SU-DHL-6 (cell line): ENCODE data around the gene STARD10.

Experiments used
- EZH2phosphoT487 ChIP-seq: fragments of 200-600 bp; sonication (generic), shearing (Covaris generic); conservative IDR thresholded peaks from 2 replicates; pipeline ENCODE4 v1.6.1; 2018; ENCODE audit warnings: mild to moderate bottlenecking, antibody characterized with exemption, low read length, moderate library complexity, mixed read lengths
- TF ChIP-seq, protein P1 (sequence below): fragments of 200-600 bp; sonication (generic); IDR thresholded peaks from one replicate; pipeline ENCODE4 v1.5.1; 2017; ENCODE audit warnings: antibody characterized with exemption, mild to moderate bottlenecking, low read length, moderate library complexity; ENCODE audit not compliant: insufficient read depth, poor library complexity, severe bottlenecking

DNA sequence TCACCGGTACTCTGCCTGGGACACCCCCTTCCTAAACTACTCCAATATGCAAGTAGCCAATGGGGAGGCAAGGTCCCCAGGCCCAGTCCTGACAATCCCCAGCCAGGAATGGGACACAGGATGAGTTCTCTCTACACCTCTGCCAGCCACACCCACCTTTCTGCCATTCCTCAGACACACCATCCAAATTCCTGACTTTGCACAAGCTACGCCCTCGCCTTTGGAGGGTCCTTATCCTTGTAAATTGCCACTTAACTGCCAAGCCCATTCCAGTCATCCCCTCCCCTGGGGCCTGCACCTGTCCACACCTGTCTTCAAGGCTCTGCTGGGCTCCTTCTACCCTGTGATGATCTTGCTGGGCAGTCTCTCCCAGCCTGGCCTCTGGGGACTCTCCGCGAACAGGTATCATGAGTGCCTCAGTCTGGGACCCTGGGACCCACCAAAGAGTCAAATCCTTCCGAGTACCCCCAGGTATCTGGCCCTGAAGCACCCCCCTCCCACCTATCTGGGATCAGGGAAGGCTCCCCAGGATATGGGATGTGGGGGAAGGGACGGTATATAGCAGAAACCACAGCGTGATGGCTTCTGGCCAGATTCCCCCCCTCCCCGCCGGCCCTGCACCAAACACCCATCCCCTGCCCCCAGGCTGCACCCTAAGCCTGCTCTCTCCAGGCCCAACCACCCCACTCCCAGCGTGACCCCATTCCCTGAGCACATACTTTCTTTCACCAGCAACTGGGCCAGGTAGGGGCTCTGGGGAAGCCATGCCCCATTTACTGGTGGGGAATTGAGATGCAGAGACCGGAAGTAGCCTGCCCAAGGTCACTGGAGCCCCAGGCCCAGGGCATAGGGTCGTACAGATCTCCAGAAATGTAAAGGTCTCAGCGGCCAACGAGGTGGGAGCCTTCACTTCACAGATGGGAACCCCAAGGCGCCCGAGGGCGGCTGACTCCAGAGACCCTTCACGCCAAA is 42.4 kb downstream of the STARD10 start:
- TF ChIP-seq, protein P1, sequence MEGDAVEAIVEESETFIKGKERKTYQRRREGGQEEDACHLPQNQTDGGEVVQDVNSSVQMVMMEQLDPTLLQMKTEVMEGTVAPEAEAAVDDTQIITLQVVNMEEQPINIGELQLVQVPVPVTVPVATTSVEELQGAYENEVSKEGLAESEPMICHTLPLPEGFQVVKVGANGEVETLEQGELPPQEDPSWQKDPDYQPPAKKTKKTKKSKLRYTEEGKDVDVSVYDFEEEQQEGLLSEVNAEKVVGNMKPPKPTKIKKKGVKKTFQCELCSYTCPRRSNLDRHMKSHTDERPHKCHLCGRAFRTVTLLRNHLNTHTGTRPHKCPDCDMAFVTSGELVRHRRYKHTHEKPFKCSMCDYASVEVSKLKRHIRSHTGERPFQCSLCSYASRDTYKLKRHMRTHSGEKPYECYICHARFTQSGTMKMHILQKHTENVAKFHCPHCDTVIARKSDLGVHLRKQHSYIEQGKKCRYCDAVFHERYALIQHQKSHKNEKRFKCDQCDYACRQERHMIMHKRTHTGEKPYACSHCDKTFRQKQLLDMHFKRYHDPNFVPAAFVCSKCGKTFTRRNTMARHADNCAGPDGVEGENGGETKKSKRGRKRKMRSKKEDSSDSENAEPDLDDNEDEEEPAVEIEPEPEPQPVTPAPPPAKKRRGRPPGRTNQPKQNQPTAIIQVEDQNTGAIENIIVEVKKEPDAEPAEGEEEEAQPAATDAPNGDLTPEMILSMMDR, result no peak
- TF ChIP-seq EZH2phosphoT487, result no peak
